ENCODE measurements around the gene SIRT7. TPM values are rescaled to one million over a fixed set of nuclear protein-coding genes. Genes with fewer than 3 reads are reported as not detected.

SIRT7 gene
- polyA plus RNA-seq, 1 of the 3 experiments (the other 2 are of a cell fraction), result 32.6 TPM

DNA sequence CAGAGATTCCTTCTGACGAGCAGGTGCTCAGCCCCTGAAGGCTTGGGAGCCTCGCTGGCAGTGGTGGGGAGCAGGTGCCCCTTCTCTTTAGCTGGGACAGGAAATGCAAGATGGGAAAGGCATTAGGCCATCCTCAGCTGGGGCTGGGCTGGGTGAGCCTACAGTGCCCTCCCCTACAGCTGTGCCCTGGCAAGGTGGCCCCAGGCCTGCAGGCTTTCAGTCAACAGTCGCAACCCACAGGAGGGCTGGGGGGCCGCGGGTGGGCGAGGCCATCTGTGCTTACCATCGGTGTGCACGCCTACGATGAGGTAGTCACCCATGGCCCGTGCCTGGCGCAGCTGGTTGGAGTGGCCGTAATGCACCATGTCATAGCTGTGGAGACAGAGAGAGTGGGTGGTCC lies 8.7 kb downstream of the SIRT7 start:
- WGBS (ENCODE audit: low lambda C conversion rate), result 96% methylated on average over 9 of the region's 12 CpGs
- Histone ChIP-seq H3K4me3 (ENCODE audit: low read depth in 2 of 2, low read length in 1 of 2) (no peak overlapping the region), H3K4me1 (ENCODE audit: control insufficient read depth in 1 of 2, insufficient read depth in 2 of 2, low read depth in 1 of 2, low read length in 1 of 2) (peaks cover 8 to 14% of the 10 kb centered on the region in 2 experiments; a peak in 2 of 4 replicates), H3K9me2 (no peaks in the 10 kb centered on the region), H4K20me1 (ENCODE audit: insufficient read depth) (peaks cover 10% of the 10 kb centered on the region), H3K9ac (no peak overlapping the region), H3K36me3 (replicated peaks in 1 of 2; ENCODE audit: control insufficient read depth in 1 of 2, insufficient read depth in 2 of 2, low read length in 1 of 2) (peaks cover 18 to 70% of the 10 kb centered on the region in 2 experiments), H3K27me3 (ENCODE audit: insufficient read depth) (no peaks in the 10 kb centered on the region), H3F3A (replicated peaks; ENCODE audit: insufficient read depth) (peaks cover 18% of the 10 kb centered on the region), H3K79me2 (ENCODE audit: insufficient read depth) (peaks cover 7% of the 10 kb centered on the region; the same call in 1 of the 2 replicates), H2AFZ (ENCODE audit: low read depth) (no peak overlapping the region), H3K4me2 (no peak overlapping the region; the same call in 1 of the 2 replicates), H3K27ac (ENCODE audit: low read depth in 2 of 2, low read length in 1 of 2) (no peak overlapping the region), H3K9me3 (no peaks in the 10 kb centered on the region)
- ChIA-PET CTCF (interaction anchor here (0.6 to 1.2 kb wide), 10 partner anchors 17 to 183 kb away, joined by 3 to 4 read pairs (median 3); partner anchors contain the start of gene P4HB), POLR2A (interaction anchor here (0.6 to 0.7 kb wide), 3 partner anchors 26 to 39 kb away, joined by 3 read pairs; no protein-coding TSS in a partner anchor)
- no peak for TF ChIP-seq TEAD4 (IDR thresholded peaks at IDR 0.05; ENCODE audit: borderline replicate concordance, insufficient read depth)
- no peak for TF ChIP-seq GATA2 (CRISPR knock-in tag; IDR thresholded peaks at IDR 0.05)
- no peak for TF ChIP-seq RFX5 (IDR thresholded peaks at IDR 0.05; ENCODE audit: low read length)
- TF ChIP-seq RCOR1 (IDR thresholded peaks at IDR 0.05; ENCODE audit: low read length), result no peak
- TF ChIP-seq, protein P1, sequence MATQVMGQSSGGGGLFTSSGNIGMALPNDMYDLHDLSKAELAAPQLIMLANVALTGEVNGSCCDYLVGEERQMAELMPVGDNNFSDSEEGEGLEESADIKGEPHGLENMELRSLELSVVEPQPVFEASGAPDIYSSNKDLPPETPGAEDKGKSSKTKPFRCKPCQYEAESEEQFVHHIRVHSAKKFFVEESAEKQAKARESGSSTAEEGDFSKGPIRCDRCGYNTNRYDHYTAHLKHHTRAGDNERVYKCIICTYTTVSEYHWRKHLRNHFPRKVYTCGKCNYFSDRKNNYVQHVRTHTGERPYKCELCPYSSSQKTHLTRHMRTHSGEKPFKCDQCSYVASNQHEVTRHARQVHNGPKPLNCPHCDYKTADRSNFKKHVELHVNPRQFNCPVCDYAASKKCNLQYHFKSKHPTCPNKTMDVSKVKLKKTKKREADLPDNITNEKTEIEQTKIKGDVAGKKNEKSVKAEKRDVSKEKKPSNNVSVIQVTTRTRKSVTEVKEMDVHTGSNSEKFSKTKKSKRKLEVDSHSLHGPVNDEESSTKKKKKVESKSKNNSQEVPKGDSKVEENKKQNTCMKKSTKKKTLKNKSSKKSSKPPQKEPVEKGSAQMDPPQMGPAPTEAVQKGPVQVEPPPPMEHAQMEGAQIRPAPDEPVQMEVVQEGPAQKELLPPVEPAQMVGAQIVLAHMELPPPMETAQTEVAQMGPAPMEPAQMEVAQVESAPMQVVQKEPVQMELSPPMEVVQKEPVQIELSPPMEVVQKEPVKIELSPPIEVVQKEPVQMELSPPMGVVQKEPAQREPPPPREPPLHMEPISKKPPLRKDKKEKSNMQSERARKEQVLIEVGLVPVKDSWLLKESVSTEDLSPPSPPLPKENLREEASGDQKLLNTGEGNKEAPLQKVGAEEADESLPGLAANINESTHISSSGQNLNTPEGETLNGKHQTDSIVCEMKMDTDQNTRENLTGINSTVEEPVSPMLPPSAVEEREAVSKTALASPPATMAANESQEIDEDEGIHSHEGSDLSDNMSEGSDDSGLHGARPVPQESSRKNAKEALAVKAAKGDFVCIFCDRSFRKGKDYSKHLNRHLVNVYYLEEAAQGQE (IDR thresholded peaks at IDR 0.05; ENCODE audit: low read depth, low read length), result no peak
- no peak for TF ChIP-seq JUND (IDR thresholded peaks at IDR 0.05)
- TF ChIP-seq FOXM1 (IDR thresholded peaks at IDR 0.05; ENCODE audit: low read depth), result no peak
- TF ChIP-seq FOSL2 (IDR thresholded peaks at IDR 0.05; ENCODE audit: borderline replicate concordance, low read depth), result no peak
- no peak for TF ChIP-seq EZH2phosphoT487 (IDR thresholded peaks at IDR 0.05; ENCODE audit: borderline replicate concordance, low read depth)
- no peak for TF ChIP-seq YY1 (IDR thresholded peaks at IDR 0.05; ENCODE audit: low read depth)
- TF ChIP-seq CHD2 (IDR thresholded peaks at IDR 0.05; ENCODE audit: low read length, partially characterized antibody), result no peak
- no peak for TF ChIP-seq EP300 (IDR thresholded peaks at IDR 0.05; ENCODE audit: borderline replicate concordance in 1 of 2, low read depth in 1 of 2, low read length in 1 of 2)
- no peak for TF ChIP-seq CTCF (IDR thresholded peaks at IDR 0.05)
- TF ChIP-seq MAX (IDR thresholded peaks at IDR 0.05; ENCODE audit: low read depth), result no peak
- TF ChIP-seq, protein P2, sequence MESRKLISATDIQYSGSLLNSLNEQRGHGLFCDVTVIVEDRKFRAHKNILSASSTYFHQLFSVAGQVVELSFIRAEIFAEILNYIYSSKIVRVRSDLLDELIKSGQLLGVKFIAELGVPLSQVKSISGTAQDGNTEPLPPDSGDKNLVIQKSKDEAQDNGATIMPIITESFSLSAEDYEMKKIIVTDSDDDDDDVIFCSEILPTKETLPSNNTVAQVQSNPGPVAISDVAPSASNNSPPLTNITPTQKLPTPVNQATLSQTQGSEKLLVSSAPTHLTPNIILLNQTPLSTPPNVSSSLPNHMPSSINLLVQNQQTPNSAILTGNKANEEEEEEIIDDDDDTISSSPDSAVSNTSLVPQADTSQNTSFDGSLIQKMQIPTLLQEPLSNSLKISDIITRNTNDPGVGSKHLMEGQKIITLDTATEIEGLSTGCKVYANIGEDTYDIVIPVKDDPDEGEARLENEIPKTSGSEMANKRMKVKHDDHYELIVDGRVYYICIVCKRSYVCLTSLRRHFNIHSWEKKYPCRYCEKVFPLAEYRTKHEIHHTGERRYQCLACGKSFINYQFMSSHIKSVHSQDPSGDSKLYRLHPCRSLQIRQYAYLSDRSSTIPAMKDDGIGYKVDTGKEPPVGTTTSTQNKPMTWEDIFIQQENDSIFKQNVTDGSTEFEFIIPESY (IDR thresholded peaks at IDR 0.05; ENCODE audit: borderline replicate concordance, low read depth), result no peak
- TF ChIP-seq IRF3 (IDR thresholded peaks at IDR 0.05; ENCODE audit: low read depth, low read length), result no peak
- no peak for TF ChIP-seq POLR2AphosphoS5 (IDR thresholded peaks at IDR 0.05; ENCODE audit: low read depth, low read length)
- no peak for TF ChIP-seq MXI1 (IDR thresholded peaks at IDR 0.05; ENCODE audit: low read depth, low read length)
- no peak for DNase-seq
